PC-3 (cell line): Measurements from ENCODE around the gene TMEM187. TPM values are rescaled to one million over a fixed set of nuclear protein-coding genes. Genes with fewer than 3 reads are reported as not detected.

Experiments
- ATAC-seq: fragments of 200-7000 bp; cut with Tn5 transposase; 2 replicates; pipeline ENCODE4 v1.9.1; 2020; ENCODE audit warnings: mild to moderate bottlenecking, moderate library complexity
- BruUV-seq: library from RNA; stranded (reverse); fragments of 400-500 nt; replicated peaks from 2 replicates; lab custom pipeline; 2021; lab: Mats Ljungman, UMichigan
- CTCF ChIA-PET: fragments of 300-600 bp; sonication (Branson Sonifier 250); formaldehyde crosslinking; loops from one replicate; lab custom pipeline; 2022; ENCODE audit warnings: antibody characterized with exemption; lab: Charles Lee
- POLR2A ChIA-PET: fragments of 300-600 bp; sonication (Branson Sonifier 250); formaldehyde crosslinking; loops from one replicate; lab custom pipeline; 2022; ENCODE audit warnings: antibody characterized with exemption; ENCODE audit not compliant: unreplicated experiment; lab: Charles Lee
- DNase-seq: peaks from one replicate; pipeline ENCODE4 v3.0.0-alpha.2; 2015
- H2AFZ ChIP-seq: fragments of 300-600 bp; sonication (generic); 2 replicates; pipeline ENCODE4 v1.6.0; 2016; ENCODE audit warnings: antibody characterized with exemption, low read length
- H3F3A ChIP-seq: fragments of 300-600 bp; sonication (generic); one replicate; pipeline ENCODE4 v1.6.0; 2017; ENCODE audit warnings: antibody characterized with exemption, low read length, control low read depth, mild to moderate bottlenecking; ENCODE audit not compliant: unreplicated experiment
- H3K27ac ChIP-seq: fragments of 300-600 bp; sonication (generic); 2 replicates; pipeline ENCODE4 v1.5.1; 2016; ENCODE audit warnings: mild to moderate bottlenecking, low read length
- H3K27me3 ChIP-seq: fragments of 300-600 bp; sonication (generic); 2 replicates; pipeline ENCODE4 v1.6.1; 2016; ENCODE audit warnings: low read length, mixed read lengths
- H3K36me3 ChIP-seq: fragments of 300-600 bp; sonication (generic); 2 replicates; pipeline ENCODE4 v1.6.1; 2016; ENCODE audit warnings: low read depth, mixed run types, low read length, mixed read lengths
- H3K4me1 ChIP-seq: fragments of 300-600 bp; sonication (generic); 2 replicates; pipeline ENCODE4 v1.5.1; 2016; ENCODE audit warnings: low read length; ENCODE audit not compliant: insufficient read depth
- H3K4me2 ChIP-seq: fragments of 300-600 bp; sonication (generic); 2 replicates; pipeline ENCODE4 v1.6.0; 2016; ENCODE audit warnings: low read length
- H3K4me3 ChIP-seq: fragments of 300-600 bp; sonication (generic); 2 replicates; pipeline ENCODE4 v1.5.1; 2016; ENCODE audit warnings: mild to moderate bottlenecking, low read length, mixed read lengths
- H3K79me2 ChIP-seq: fragments of 300-600 bp; sonication (generic); 2 replicates; pipeline ENCODE4 v1.6.1; 2017; ENCODE audit warnings: low read length, mixed read lengths
- H3K9ac ChIP-seq: fragments of 300-600 bp; sonication (generic); 2 replicates; pipeline ENCODE4 v1.6.0; 2016; ENCODE audit warnings: mild to moderate bottlenecking, low read length
- H3K9me2 ChIP-seq: fragments of 300-600 bp; sonication (generic); replicated peaks from 2 replicates; pipeline ENCODE4 v1.6.1; 2016; ENCODE audit warnings: mixed run types, low read length, mixed read lengths
- H3K9me3 ChIP-seq: fragments of 300-600 bp; sonication (generic); 2 replicates; pipeline ENCODE4 v1.6.1; 2016; ENCODE audit warnings: low read length, mixed read lengths
- H4K20me1 ChIP-seq: fragments of 300-600 bp; sonication (generic); 2 replicates; pipeline ENCODE4 v1.6.1; 2016; ENCODE audit warnings: low read length, mixed read lengths
- CTCF ChIP-seq: fragments of 300-600 bp; sonication (generic); conservative IDR thresholded peaks from 2 replicates; pipeline ENCODE4 v1.5.1; 2017; ENCODE audit warnings: antibody characterized with exemption, low read depth, mild to moderate bottlenecking, low read length
- EZH2 ChIP-seq: fragments of 300-600 bp; sonication (generic); IDR thresholded peaks from one replicate; pipeline ENCODE4 v1.6.1; 2017; ENCODE audit warnings: antibody characterized with exemption, mild to moderate bottlenecking, low read length; ENCODE audit not compliant: unreplicated experiment
- EZH2phosphoT487 ChIP-seq: fragments of 300-600 bp; sonication (generic); IDR thresholded peaks from 2 replicates; pipeline ENCODE4 v1.6.1; 2018; ENCODE audit warnings: mild to moderate bottlenecking, antibody characterized with exemption, low read length, borderline replicate concordance
- intact Hi-C: fragments of 100-400 bp; cut with micrococcal nuclease; formaldehyde crosslinking; loops from 2 replicates; pipeline ENCODE4 v1.9.0; 2023
- total RNA-seq: library from RNA; depleted of rRNA; stranded (reverse); fragments of >200 nt; gene quantifications from 2 replicates; pipeline ENCODE4 v1.2.3, GENCODE V29; 2014

TMEM187 gene
- total RNA-seq, 1 experiment from 2014 or later = 10.6 TPM

DNA sequence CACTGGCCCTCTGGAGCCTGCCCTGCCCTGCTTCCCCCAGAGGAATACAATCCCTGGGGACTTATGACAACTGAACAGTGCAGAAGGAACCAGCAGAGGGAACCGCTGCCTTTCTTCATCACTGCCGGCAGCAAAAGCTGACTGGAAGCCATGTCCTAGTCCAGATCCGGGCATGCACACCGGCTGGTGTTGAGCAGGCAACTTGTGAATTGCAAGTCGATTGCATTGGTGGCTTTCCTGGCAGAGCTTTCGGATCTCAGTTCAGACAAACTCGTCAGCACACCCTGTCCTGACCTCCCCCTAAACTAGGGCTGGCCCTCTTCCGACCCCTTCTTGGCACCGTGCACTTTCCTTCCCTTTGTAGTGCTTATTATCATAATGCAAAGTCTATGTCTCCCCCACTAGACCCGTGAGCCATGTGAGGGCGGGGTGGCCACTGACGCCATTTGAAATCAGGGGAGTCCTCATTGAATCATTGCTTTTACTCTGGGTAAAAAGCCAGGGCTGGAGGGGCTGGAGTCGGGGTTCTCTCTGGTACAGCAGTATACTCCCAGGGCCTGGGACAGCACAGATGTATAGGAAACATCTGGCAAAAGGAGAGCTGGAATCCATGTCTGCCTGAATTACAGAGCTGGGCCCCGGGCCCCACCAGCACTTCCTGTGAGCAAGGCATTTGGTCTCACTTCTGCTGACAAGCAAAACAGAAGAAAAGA is 48.2 kb upstream of the TMEM187 start:
- no peak overlapping the region for H2AFZ ChIP-seq
- no peak for ATAC-seq

DNA sequence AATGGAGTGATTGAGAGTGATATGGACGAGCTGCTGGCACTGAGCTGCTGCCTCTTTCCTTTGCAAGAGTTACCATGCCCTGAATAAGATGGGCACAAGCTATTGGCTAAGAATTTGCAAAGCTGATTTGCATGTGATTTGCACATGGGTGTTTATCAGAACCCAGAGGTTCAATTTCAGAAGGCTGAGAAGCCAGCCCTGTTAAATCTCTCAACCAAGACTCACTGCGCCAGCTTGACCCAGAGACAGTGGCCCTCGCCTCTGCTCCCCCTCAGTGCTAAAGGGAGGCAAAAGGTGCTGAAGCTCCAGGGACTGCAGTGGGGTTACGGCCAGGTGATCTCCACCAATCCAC is 47.2 kb upstream of the TMEM187 start:
- no peaks in the 10 kb centered on the region for H3K36me3 ChIP-seq
- CTCF ChIA-PET = interaction anchor here (1.6 kb wide), 1 partner anchor 22 kb away, joined by 5 read pairs; no protein-coding TSS in a partner anchor
- DNase-seq (no peak), ATAC-seq (no peak)
- H3K9me3 ChIP-seq = no peaks in the 10 kb centered on the region
- no peaks in the 10 kb centered on the region for H3F3A ChIP-seq
- no peak overlapping the region for H3K27ac ChIP-seq
- H3K4me2 ChIP-seq = no peak overlapping the region
- H3K9me2 ChIP-seq = no peaks in the 10 kb centered on the region
- TF ChIP-seq EZH2phosphoT487 (no peak), EZH2 (no peak), CTCF (no peak)
- H3K9ac ChIP-seq = no peak overlapping the region
- no peaks in the 10 kb centered on the region for H3K27me3 ChIP-seq
- intact Hi-C loops = loop anchor here (5.0 kb wide), 1 partner anchor 163 kb away; the partner anchor contains the start of gene PLXNB3
- no peaks in the 10 kb centered on the region for H3K79me2 ChIP-seq
- H3K4me3 ChIP-seq = no peak overlapping the region
- no TSS peak for BruUV-seq
- H3K4me1 ChIP-seq = peaks cover 21% of the 10 kb centered on the region
- no peaks in the 10 kb centered on the region for H4K20me1 ChIP-seq
- no peak overlapping the region for H2AFZ ChIP-seq
- POLR2A ChIA-PET = no interaction called here

More for the DNA sequence above, 48.2 kb upstream of the TMEM187 start:
- Histone ChIP-seq H3K9ac (no peak overlapping the region), H3K9me3 (no peaks in the 10 kb centered on the region), H3K27ac (no peak overlapping the region), H3K4me1 (peaks cover 19% of the 10 kb centered on the region), H3K36me3 (no peaks in the 10 kb centered on the region), H4K20me1 (no peaks in the 10 kb centered on the region), H3F3A (no peaks in the 10 kb centered on the region), H3K79me2 (no peaks in the 10 kb centered on the region), H3K4me2 (no peak overlapping the region), H3K27me3 (no peaks in the 10 kb centered on the region), H3K9me2 (no peaks in the 10 kb centered on the region), H3K4me3 (no peak overlapping the region)
- no TSS peak for BruUV-seq
- peak; percentile 42 for DNase-seq
- no peak for TF ChIP-seq EZH2phosphoT487
- no peak for TF ChIP-seq EZH2
- peak; percentile 35; the same call in 1 of the 2 replicates for TF ChIP-seq CTCF
- intact Hi-C loops = loop anchor here (1.0 kb wide), 1 partner anchor 23 kb away; no protein-coding TSS in a partner anchor
- CTCF ChIA-PET = interaction anchor here (0.6 to 1.6 kb wide), 2 partner anchors 17 to 23 kb away, joined by 3 to 5 read pairs; no protein-coding TSS in a partner anchor
- POLR2A ChIA-PET = no interaction called here
